ENCODE data around the gene PCDH8. TPM values are rescaled to one million over a fixed set of nuclear protein-coding genes. Genes with fewer than 3 reads are reported as not detected.

Gene PCDH8
- total and polyA plus RNA-seq, 10 of the 15 experiments (the other 5 are each of a cell fraction or from before 2014, with no cell fraction given) = 0.03 to 0.86 (median 0.45) TPM; not detected in 1

DNA sequence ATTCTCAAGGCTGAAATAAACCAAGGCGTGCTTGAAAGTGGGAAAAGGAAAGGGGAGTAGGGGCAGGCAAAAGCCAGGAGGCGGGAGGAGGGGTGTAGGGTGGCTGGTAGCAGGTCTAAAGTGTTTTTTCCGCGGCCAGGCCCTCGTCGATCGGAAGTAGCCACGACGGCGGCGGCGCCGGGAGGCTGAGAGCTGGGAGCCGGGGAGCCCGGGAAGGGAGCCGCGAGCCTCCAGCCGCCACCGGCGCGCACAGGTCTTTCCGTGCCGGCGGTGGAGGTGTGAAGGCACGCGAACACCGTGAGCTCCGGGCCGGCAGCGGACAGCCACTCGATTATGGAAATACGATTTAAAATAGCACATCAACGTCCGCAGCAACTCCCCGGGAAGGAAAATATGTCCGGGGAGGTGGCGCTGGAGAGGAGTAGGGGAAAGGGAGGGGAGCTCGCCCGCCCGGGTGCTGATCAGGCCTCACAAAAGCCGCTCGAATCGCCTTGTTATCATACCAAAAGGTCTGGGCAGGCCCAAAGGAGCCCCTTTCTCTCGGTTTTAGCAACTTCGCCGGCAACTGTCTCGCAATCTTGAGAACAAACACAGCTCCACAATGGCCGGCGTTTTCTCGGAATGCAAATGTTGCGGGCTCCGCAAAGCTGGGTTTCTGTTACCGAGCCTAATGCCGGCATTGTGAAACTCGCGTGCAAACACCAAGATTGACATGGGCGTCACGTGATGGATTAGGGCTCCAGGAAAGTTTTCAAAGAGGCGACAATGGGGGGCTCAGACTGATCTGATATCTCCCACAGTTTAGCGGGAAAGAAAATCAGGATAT is 2.9 kb upstream of the PCDH8 start (continued):
- TF ChIP-seq SRF (IDR thresholded peaks at IDR 0.05; ENCODE audit: low read depth in 2 of 2, low read length in 2 of 2) (no peak), NBN (IDR thresholded peaks at IDR 0.05) (no peak), WRNIP1 (IDR thresholded peaks at IDR 0.05; ENCODE audit: borderline replicate concordance, low read depth, low read length) (no peak), MTA3 (IDR thresholded peaks at IDR 0.05; ENCODE audit: borderline replicate concordance, low read length) (no peak), TCF3 (IDR thresholded peaks at IDR 0.05; ENCODE audit: borderline replicate concordance, insufficient read depth, low read depth, low read length) (no peak), CBX5 (IDR thresholded peaks at IDR 0.05; ENCODE audit: low read depth) (peak; percentile 39; the same call in 1 of the 2 replicates), FOXK2 (IDR thresholded peaks at IDR 0.05) (no peak), ZNF207 (IDR thresholded peaks at IDR 0.05; ENCODE audit: borderline replicate concordance) (no peak), DPF2 (IDR thresholded peaks at IDR 0.05) (no peak), BHLHE40 (IDR thresholded peaks at IDR 0.05; ENCODE audit: borderline replicate concordance in 1 of 2, low read depth in 2 of 2, low read length in 1 of 2) (peak; percentile 95 to 96), TAF1 (IDR thresholded peaks at IDR 0.05; ENCODE audit: borderline replicate concordance, low read depth, low read length) (no peak; the same call in 1 of the 2 replicates)
- TF ChIP-seq, protein P1, sequence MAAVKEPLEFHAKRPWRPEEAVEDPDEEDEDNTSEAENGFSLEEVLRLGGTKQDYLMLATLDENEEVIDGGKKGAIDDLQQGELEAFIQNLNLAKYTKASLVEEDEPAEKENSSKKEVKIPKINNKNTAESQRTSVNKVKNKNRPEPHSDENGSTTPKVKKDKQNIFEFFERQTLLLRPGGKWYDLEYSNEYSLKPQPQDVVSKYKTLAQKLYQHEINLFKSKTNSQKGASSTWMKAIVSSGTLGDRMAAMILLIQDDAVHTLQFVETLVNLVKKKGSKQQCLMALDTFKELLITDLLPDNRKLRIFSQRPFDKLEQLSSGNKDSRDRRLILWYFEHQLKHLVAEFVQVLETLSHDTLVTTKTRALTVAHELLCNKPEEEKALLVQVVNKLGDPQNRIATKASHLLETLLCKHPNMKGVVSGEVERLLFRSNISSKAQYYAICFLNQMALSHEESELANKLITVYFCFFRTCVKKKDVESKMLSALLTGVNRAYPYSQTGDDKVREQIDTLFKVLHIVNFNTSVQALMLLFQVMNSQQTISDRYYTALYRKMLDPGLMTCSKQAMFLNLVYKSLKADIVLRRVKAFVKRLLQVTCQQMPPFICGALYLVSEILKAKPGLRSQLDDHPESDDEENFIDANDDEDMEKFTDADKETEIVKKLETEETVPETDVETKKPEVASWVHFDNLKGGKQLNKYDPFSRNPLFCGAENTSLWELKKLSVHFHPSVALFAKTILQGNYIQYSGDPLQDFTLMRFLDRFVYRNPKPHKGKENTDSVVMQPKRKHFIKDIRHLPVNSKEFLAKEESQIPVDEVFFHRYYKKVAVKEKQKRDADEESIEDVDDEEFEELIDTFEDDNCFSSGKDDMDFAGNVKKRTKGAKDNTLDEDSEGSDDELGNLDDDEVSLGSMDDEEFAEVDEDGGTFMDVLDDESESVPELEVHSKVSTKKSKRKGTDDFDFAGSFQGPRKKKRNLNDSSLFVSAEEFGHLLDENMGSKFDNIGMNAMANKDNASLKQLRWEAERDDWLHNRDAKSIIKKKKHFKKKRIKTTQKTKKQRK (IDR thresholded peaks at IDR 0.05; ENCODE audit: low read depth, low read length) = no peak
- TF ChIP-seq, protein P2, sequence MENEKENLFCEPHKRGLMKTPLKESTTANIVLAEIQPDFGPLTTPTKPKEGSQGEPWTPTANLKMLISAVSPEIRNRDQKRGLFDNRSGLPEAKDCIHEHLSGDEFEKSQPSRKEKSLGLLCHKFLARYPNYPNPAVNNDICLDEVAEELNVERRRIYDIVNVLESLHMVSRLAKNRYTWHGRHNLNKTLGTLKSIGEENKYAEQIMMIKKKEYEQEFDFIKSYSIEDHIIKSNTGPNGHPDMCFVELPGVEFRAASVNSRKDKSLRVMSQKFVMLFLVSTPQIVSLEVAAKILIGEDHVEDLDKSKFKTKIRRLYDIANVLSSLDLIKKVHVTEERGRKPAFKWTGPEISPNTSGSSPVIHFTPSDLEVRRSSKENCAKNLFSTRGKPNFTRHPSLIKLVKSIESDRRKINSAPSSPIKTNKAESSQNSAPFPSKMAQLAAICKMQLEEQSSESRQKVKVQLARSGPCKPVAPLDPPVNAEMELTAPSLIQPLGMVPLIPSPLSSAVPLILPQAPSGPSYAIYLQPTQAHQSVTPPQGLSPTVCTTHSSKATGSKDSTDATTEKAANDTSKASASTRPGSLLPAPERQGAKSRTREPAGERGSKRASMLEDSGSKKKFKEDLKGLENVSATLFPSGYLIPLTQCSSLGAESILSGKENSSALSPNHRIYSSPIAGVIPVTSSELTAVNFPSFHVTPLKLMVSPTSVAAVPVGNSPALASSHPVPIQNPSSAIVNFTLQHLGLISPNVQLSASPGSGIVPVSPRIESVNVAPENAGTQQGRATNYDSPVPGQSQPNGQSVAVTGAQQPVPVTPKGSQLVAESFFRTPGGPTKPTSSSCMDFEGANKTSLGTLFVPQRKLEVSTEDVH (IDR thresholded peaks at IDR 0.05; ENCODE audit: low read depth, partially characterized antibody) = no peak
- TF ChIP-seq, protein P3, sequence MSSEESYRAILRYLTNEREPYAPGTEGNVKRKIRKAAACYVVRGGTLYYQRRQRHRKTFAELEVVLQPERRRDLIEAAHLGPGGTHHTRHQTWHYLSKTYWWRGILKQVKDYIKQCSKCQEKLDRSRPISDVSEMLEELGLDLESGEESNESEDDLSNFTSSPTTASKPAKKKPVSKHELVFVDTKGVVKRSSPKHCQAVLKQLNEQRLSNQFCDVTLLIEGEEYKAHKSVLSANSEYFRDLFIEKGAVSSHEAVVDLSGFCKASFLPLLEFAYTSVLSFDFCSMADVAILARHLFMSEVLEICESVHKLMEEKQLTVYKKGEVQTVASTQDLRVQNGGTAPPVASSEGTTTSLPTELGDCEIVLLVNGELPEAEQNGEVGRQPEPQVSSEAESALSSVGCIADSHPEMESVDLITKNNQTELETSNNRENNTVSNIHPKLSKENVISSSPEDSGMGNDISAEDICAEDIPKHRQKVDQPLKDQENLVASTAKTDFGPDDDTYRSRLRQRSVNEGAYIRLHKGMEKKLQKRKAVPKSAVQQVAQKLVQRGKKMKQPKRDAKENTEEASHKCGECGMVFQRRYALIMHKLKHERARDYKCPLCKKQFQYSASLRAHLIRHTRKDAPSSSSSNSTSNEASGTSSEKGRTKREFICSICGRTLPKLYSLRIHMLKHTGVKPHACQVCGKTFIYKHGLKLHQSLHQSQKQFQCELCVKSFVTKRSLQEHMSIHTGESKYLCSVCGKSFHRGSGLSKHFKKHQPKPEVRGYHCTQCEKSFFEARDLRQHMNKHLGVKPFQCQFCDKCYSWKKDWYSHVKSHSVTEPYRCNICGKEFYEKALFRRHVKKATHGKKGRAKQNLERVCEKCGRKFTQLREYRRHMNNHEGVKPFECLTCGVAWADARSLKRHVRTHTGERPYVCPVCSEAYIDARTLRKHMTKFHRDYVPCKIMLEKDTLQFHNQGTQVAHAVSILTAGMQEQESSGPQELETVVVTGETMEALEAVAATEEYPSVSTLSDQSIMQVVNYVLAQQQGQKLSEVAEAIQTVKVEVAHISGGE (CRISPR knock-in tag; IDR thresholded peaks at IDR 0.05) = no peak
- TF ChIP-seq, protein P4, sequence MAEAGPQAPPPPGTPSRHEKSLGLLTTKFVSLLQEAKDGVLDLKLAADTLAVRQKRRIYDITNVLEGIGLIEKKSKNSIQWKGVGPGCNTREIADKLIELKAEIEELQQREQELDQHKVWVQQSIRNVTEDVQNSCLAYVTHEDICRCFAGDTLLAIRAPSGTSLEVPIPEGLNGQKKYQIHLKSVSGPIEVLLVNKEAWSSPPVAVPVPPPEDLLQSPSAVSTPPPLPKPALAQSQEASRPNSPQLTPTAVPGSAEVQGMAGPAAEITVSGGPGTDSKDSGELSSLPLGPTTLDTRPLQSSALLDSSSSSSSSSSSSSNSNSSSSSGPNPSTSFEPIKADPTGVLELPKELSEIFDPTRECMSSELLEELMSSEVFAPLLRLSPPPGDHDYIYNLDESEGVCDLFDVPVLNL (IDR thresholded peaks at IDR 0.05; ENCODE audit: low read depth, low read length) = no peak
- TF ChIP-seq, protein P5, sequence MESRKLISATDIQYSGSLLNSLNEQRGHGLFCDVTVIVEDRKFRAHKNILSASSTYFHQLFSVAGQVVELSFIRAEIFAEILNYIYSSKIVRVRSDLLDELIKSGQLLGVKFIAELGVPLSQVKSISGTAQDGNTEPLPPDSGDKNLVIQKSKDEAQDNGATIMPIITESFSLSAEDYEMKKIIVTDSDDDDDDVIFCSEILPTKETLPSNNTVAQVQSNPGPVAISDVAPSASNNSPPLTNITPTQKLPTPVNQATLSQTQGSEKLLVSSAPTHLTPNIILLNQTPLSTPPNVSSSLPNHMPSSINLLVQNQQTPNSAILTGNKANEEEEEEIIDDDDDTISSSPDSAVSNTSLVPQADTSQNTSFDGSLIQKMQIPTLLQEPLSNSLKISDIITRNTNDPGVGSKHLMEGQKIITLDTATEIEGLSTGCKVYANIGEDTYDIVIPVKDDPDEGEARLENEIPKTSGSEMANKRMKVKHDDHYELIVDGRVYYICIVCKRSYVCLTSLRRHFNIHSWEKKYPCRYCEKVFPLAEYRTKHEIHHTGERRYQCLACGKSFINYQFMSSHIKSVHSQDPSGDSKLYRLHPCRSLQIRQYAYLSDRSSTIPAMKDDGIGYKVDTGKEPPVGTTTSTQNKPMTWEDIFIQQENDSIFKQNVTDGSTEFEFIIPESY (IDR thresholded peaks at IDR 0.05) = no peak

Data from GM12878 (cell line).